ENCODE measurements around the gene VAT1L.

GRCh38 chr16:77881355-77882030 is 93.1 kb downstream of the VAT1L start:
- TF ChIP-seq CTCF (IDR thresholded peaks at IDR 0.05) (no peak), POLR2A (IDR thresholded peaks at IDR 0.05) (no peak), POLR2AphosphoS5 (IDR thresholded peaks at IDR 0.05; ENCODE audit: insufficient read depth in 1 of 2, low read depth in 1 of 2) (no peak)

Measured in vagina (tissue), 2 donors.